ENCODE measurements around the gene IKZF5. TPM values are rescaled to one million over a fixed set of nuclear protein-coding genes. Genes with fewer than 3 reads are reported as not detected.

The IKZF5 gene
- total and polyA plus RNA-seq, 9 of the 15 experiments (the other 6 are each of a cell fraction or from before 2014, with no cell fraction given), result 3.8 to 19.6 (median 12.4) TPM

GRCh38 chr10:123021517-123021916, 12.9 kb upstream of the IKZF5 start (continued):
- TF ChIP-seq TCF15 (CRISPR knock-in tag; IDR thresholded peaks at IDR 0.05) (no peak), TBL1XR1 (IDR thresholded peaks at IDR 0.05; ENCODE audit: low read length in 2 of 2) (no peak), HNRNPL (IDR thresholded peaks at IDR 0.05; ENCODE audit: low read depth, low read length) (no peak), RAD21 (CRISPR knock-in tag; conservative IDR thresholded peaks at IDR 0.05 in 1 of 2, IDR thresholded peaks at IDR 0.05 in 1 of 2) (0 out of 4 replicates have a peak, but pooled peaks of 1 of the 2 experiments have one; percentile 13), NFE2L1 (tag; IDR thresholded peaks at IDR 0.05; ENCODE audit: borderline replicate concordance, low read depth) (no peak), CTCF (IDR thresholded peaks at IDR 0.05 in 2 of 3, conservative IDR thresholded peaks at IDR 0.05 in 1 of 3; ENCODE audit: insufficient read depth in 2 of 3, low read depth in 1 of 3, low read length in 3 of 3) (peak; percentile 35 to 52 (median 38); a peak in 4 of 6 replicates), ZNF274 (IDR thresholded peaks at IDR 0.05; ENCODE audit: borderline replicate concordance, low read depth, low read length) (no peak)
- TF ChIP-seq, protein P1, sequence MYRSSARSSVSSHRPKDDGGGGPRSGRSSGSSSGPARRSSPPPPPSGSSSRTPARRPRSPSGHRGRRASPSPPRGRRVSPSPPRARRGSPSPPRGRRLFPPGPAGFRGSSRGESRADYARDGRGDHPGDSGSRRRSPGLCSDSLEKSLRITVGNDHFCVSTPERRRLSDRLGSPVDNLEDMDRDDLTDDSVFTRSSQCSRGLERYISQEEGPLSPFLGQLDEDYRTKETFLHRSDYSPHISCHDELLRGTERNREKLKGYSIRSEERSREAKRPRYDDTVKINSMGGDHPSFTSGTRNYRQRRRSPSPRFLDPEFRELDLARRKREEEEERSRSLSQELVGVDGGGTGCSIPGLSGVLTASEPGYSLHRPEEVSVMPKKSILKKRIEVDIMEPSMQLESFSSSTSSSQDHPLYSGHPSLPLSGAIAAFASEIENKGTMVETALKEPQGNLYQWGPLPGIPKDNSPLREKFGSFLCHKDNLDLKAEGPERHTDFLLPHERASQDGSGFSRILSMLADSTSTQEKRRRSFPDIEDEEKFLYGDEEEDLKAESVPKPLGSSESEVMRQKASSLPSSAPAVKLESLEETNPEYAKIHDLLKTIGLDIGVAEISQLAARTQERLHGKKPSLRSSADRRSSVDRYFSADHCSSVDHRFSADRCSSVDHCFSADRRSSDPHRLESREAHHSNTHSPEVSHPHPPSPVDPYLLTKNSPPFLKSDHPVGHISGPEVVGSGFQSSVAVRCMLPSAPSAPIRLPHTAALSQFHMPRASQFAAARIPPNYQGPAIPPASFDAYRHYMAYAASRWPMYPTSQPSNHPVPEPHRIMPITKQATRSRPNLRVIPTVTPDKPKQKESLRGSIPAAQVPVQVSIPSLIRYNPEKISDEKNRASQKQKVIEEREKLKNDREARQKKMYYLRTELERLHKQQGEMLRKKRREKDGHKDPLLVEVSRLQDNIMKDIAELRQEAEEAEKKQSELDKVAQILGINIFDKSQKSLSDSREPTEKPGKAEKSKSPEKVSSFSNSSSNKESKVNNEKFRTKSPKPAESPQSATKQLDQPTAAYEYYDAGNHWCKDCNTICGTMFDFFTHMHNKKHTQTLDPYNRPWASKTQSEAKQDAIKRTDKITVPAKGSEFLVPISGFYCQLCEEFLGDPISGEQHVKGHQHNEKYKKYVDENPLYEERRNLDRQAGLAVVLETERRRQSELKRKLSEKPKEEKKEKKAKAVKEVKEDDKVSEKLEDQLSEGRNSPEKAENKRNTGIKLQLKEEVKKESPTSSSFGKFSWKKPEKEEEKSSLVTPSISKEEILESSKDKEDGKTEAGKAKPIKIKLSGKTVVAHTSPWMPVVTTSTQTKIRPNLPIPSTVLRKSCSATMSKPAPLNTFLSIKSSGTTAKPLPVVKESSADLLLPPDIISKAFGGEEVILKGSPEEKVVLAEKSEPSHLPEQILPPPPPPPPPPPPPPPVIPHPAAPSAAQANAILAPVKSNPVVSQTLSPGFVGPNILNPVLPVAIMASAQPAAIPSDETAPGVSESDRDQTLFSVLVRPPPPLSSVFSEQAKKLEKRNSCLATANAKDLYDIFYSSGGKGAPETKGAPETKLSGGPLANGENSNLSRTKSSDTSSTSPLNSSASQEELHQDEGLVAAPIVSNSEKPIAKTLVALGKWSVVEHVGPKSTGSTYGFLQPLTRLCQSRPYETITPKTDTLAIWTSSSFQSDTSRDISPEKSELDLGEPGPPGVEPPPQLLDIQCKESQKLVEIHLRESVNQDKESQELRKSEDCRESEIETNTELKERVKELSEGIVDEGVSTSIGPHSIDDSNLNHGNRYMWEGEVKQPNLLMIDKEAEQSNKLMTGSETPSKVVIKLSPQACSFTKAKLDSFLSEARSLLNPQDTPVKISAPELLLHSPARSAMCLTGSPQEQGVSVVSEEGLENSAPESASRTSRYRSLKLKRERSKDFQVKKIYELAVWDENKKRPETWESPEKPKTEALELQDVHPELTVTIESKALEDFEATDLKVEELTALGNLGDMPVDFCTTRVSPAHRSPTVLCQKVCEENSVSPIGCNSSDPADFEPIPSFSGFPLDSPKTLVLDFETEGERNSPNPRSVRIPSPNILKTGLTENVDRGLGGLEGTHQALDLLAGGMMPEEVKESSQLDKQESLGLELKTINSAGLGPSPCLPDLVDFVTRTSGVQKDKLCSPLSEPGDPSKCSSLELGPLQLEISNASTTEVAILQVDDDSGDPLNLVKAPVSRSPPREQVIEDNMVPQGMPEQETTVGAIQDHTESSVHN (IDR thresholded peaks at IDR 0.05; ENCODE audit: borderline replicate concordance in 1 of 2, low read depth in 1 of 2), result no peak

Data from K562 (cell line).